ENCODE measurements around the gene PODXL2. TPM values are rescaled to one million over a fixed set of nuclear protein-coding genes. Genes with fewer than 3 reads are reported as not detected.

Gene PODXL2
- total and polyA plus RNA-seq, 2 of the 8 experiments (the other 6 are each of a cell fraction or from before 2014, with no cell fraction given) = 27.6 to 31.6 TPM

GRCh38 chr3:127652246-127652995 is 23.4 kb downstream of the PODXL2 start:
- H2BK15ac ChIP-seq (ENCODE audit: low read length) = no peak overlapping the region
- no peak overlapping the region for H3K56ac ChIP-seq (replicated peaks; ENCODE audit: insufficient read length, low read depth, low read length)
- H3K14ac ChIP-seq (ENCODE audit: insufficient read length) = no peak overlapping the region
- H3K27ac ChIP-seq (ENCODE audit: low read depth, low read length) = no peak overlapping the region
- no peak overlapping the region for H4K5ac ChIP-seq (ENCODE audit: insufficient read length, low read depth, low read length)
- DNase-seq (ENCODE audit: low read depth in 1 of 2, low spot score in 2 of 2) (peak in 1 of 2 experiments; percentile 72), FAIRE-seq (peak; percentile 92)
- H3K4me1 ChIP-seq (replicated peaks in 1 of 4; ENCODE audit: control insufficient read depth in 3 of 4, insufficient read depth in 4 of 4, low read length in 3 of 4) = no peaks in the 10 kb centered on the region
- H4K91ac ChIP-seq (replicated peaks; ENCODE audit: insufficient read length, low read length) = no peak overlapping the region
- no peak overlapping the region for H4K8ac ChIP-seq (ENCODE audit: extremely low read depth, insufficient read depth, low read length)
- H3K9me3 ChIP-seq (ENCODE audit: insufficient read depth in 2 of 2, low read depth in 1 of 2, low read length in 1 of 2) = no peaks in the 10 kb centered on the region
- H3K9ac ChIP-seq (replicated peaks in 1 of 4; ENCODE audit: extremely low read depth in 1 of 4, low read depth in 3 of 4, low read length in 3 of 4) = no peak overlapping the region
- peaks cover 0 to 3% of the 10 kb centered on the region in 2 experiments for H4K20me1 ChIP-seq (replicated peaks in 1 of 2; ENCODE audit: control insufficient read depth in 1 of 2, insufficient read depth in 2 of 2, low read length in 2 of 2)
- ChIA-PET POLR2A (ENCODE audit: partially characterized antibody) (interaction anchor here (1.0 to 1.7 kb wide), 4 partner anchors 10 to 39 kb away, joined by 3 read pairs; no protein-coding TSS in a partner anchor), CTCF (ENCODE audit: partially characterized antibody) (interaction anchor here (0.7 to 10.2 kb wide), 25 partner anchors 10 to 308 kb away, joined by 3 to 104 read pairs (median 4); partner anchors contain the start of gene MGLL)
- H3K4ac ChIP-seq (replicated peaks; ENCODE audit: insufficient read length, low read depth, low read length) = no peak overlapping the region
- H3K36me3 ChIP-seq (ENCODE audit: control insufficient read depth in 2 of 4, insufficient read depth in 4 of 4, low read length in 3 of 4) = no peaks in the 10 kb centered on the region
- H2AK5ac ChIP-seq (ENCODE audit: low read depth, low read length) = no peak overlapping the region
- H3K23me2 ChIP-seq (ENCODE audit: low read depth, low read length) = no peaks in the 10 kb centered on the region
- no peak overlapping the region for H3K4me3 ChIP-seq (ENCODE audit: extremely low read depth in 1 of 4, insufficient read depth in 2 of 4, low read depth in 3 of 4, low read length in 4 of 4)
- H2BK20ac ChIP-seq (ENCODE audit: low read length) = no peak overlapping the region
- no peak overlapping the region for H2BK12ac ChIP-seq (ENCODE audit: low read depth, low read length)
- H2AFZ ChIP-seq (ENCODE audit: low read length) = no peak overlapping the region
- no peak overlapping the region; the same call in 1 of the 2 replicates for H2BK5ac ChIP-seq (ENCODE audit: low read depth, low read length)
- H3K4me2 ChIP-seq (ENCODE audit: insufficient read depth in 1 of 2, low read depth in 2 of 2, low read length in 2 of 2) = no peak overlapping the region
- H3K79me2 ChIP-seq (ENCODE audit: control insufficient read depth in 1 of 2, insufficient read depth in 2 of 2, low read length in 2 of 2) = no peaks in the 10 kb centered on the region
- no peaks in the 10 kb centered on the region for H3K27me3 ChIP-seq (replicated peaks in 1 of 4; ENCODE audit: control insufficient read depth in 3 of 4, extremely low read depth in 1 of 4, insufficient read depth in 3 of 4, low read length in 3 of 4)
- H3K23ac ChIP-seq (ENCODE audit: insufficient read length) = no peak overlapping the region
- H3K18ac ChIP-seq (ENCODE audit: extremely low read depth, low read length) = no peak overlapping the region
- no peak overlapping the region for H2BK120ac ChIP-seq (replicated peaks; ENCODE audit: low read depth, low read length)
- 74% methylated on average over 13 of the region's 13 CpGs; no CpG with 5 or more reads in 1 of the 2 experiments for WGBS, 2 experiments (ENCODE audit: extremely low coverage in 1 of 2, insufficient coverage in 1 of 2, insufficient read length in 1 of 2, insufficient replicate concordance in 2 of 2, low coverage in 1 of 2, low lambda C conversion rate in 2 of 2, missing lambda C conversion rate in 1 of 2)
- H3K79me1 ChIP-seq (ENCODE audit: low read depth, low read length) = peaks cover 2% of the 10 kb centered on the region; the same call in 1 of the 2 replicates
- no peak for TF ChIP-seq GTF2F1 (IDR thresholded peaks at IDR 0.05; ENCODE audit: borderline replicate concordance, low read depth, low read length)
- peak; percentile 43; the same call in 1 of the 2 replicates for TF ChIP-seq GABPA (IDR thresholded peaks at IDR 0.05; ENCODE audit: borderline replicate concordance, insufficient read depth, low read length)
- TF ChIP-seq, protein P1, sequence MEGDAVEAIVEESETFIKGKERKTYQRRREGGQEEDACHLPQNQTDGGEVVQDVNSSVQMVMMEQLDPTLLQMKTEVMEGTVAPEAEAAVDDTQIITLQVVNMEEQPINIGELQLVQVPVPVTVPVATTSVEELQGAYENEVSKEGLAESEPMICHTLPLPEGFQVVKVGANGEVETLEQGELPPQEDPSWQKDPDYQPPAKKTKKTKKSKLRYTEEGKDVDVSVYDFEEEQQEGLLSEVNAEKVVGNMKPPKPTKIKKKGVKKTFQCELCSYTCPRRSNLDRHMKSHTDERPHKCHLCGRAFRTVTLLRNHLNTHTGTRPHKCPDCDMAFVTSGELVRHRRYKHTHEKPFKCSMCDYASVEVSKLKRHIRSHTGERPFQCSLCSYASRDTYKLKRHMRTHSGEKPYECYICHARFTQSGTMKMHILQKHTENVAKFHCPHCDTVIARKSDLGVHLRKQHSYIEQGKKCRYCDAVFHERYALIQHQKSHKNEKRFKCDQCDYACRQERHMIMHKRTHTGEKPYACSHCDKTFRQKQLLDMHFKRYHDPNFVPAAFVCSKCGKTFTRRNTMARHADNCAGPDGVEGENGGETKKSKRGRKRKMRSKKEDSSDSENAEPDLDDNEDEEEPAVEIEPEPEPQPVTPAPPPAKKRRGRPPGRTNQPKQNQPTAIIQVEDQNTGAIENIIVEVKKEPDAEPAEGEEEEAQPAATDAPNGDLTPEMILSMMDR (IDR thresholded peaks at IDR 0.05; ENCODE audit: control extremely low read depth in 1 of 3, insufficient read depth in 1 of 3, low read depth in 1 of 3, low read length in 3 of 3) = peak; percentile 68 to 91 (median 88)
- TF ChIP-seq TAF1 (IDR thresholded peaks at IDR 0.05; ENCODE audit: low read depth, low read length) = no peak
- TF ChIP-seq RXRA (IDR thresholded peaks at IDR 0.05; ENCODE audit: insufficient read depth, low read depth, low read length) = no peak
- no peak for TF ChIP-seq BRCA1 (IDR thresholded peaks at IDR 0.05; ENCODE audit: low read depth, low read length)
- TF ChIP-seq HDAC6 (IDR thresholded peaks at IDR 0.05; ENCODE audit: low read depth, low read length) = no peak
- no peak for TF ChIP-seq RBBP5 (IDR thresholded peaks at IDR 0.05; ENCODE audit: borderline replicate concordance, low read depth, low read length)
- TF ChIP-seq POU5F1 (IDR thresholded peaks at IDR 0.05; ENCODE audit: low read depth, low read length) = no peak

Measured in H1 (cell line).